GM18909 (cell line): ENCODE results near the gene ZNF222.
A peak's percentile ranks its signal among the peaks of the same experiment; 100 is the strongest.

Source experiments
- ATAC-seq: cut with Tn5 transposase; IDR thresholded peaks from one replicate; pipeline ENCODE4 v1.9.1; 2021; ENCODE audit warnings: mild to moderate bottlenecking; ENCODE audit not compliant: unreplicated experiment, poor library complexity

Gene ZNF222

GRCh38 chr19:44051650-44052402 is 26.6 kb downstream of the ZNF222 start, which contains the start of gene ZNF223:
TSS of gene ZNF223 (plus strand) at chr19:44052036. CDS start at chr19:44055177, 3,141 bp downstream.
- ATAC-seq: peak; percentile 77

GRCh38 chr19:44055870-44056269 is 30.7 kb downstream of the ZNF222 start:
- ATAC-seq: no peak

- ATAC-seq: no peak
Measured at GRCh38 chr19:44059229-44059628, 34.0 kb downstream of the ZNF222 start.

GRCh38 chr19:44061038-44061437 is 35.9 kb downstream of the ZNF222 start:
- ATAC-seq: no peak

- ATAC-seq: no peak
Measured at GRCh38 chr19:44066305-44066704, 41.1 kb downstream of the ZNF222 start.

- no peak for ATAC-seq
Measured at GRCh38 chr19:44069415-44069814, 44.2 kb downstream of the ZNF222 start.

- peak; percentile 95 for ATAC-seq
Measured at GRCh38 chr19:44071824-44072542, 46.8 kb downstream of the ZNF222 start, which contains the start of gene ZNF284. TSS of gene ZNF284 (plus strand) at chr19:44072159. CDS start at chr19:44076390, 4,231 bp downstream.

GRCh38 chr19:44072543-44073401 is 47.6 kb downstream of the ZNF222 start:
- ATAC-seq: no peak

- no peak for ATAC-seq
Measured at GRCh38 chr19:44076325-44076724, 51.1 kb downstream of the ZNF222 start.
